GM21576 (cell line): ENCODE data around the gene FAM78A.
A peak's percentile ranks its signal among the peaks of the same experiment; 100 is the strongest.
"Not testable (repeated sequence)": the region's sequence is repeated elsewhere in the genome, so short reads cannot be mapped to it uniquely, and the experiment has no call there.

Experiments used
- ATAC-seq: cut with Tn5 transposase; IDR thresholded peaks from one replicate; pipeline ENCODE4 v1.9.1; 2021; ENCODE audit warnings: mild to moderate bottlenecking, moderate library complexity; ENCODE audit not compliant: unreplicated experiment

FAM78A gene

DNA sequence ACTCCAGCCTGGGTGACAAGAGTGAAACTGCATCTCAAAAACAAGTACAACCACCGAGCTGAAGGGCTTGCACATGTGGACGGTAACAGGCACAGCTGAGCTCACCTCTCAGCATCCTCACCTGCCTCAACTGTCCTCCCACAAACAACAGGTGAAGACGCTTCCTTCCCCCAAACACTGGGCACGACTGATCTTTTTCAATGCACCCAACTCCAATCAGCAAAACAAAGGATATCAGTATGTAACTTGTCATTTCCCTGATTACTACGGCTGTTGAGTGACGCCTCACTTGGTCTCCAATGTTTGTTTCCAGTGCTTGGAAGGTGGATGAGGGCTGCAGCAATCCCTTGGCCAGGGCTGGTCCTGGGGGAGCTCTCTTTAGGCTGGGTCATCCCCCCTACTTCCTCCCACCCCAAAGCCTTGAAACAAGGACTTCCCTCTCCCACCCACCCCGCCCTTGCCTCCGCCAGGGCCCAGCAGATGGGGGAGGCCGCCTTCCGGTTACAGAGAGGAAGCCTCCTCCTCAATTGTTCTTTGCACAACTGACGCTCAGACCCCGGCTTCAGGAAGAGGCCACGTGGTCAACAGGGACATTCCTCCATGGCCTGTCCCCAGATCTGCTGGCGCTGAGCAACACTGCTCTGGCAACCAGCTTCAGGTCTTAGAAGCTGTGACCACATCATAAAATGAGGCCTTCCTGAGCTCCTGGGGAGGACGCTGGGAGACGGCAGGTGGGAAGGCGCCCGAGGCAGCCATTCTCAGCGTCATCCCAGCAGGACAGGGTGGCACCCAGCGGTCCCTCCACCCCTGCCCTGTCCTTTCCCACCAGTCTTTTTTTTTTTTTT is 5.9 kb downstream of the FAM78A start:
- ATAC-seq, result no peak

DNA sequence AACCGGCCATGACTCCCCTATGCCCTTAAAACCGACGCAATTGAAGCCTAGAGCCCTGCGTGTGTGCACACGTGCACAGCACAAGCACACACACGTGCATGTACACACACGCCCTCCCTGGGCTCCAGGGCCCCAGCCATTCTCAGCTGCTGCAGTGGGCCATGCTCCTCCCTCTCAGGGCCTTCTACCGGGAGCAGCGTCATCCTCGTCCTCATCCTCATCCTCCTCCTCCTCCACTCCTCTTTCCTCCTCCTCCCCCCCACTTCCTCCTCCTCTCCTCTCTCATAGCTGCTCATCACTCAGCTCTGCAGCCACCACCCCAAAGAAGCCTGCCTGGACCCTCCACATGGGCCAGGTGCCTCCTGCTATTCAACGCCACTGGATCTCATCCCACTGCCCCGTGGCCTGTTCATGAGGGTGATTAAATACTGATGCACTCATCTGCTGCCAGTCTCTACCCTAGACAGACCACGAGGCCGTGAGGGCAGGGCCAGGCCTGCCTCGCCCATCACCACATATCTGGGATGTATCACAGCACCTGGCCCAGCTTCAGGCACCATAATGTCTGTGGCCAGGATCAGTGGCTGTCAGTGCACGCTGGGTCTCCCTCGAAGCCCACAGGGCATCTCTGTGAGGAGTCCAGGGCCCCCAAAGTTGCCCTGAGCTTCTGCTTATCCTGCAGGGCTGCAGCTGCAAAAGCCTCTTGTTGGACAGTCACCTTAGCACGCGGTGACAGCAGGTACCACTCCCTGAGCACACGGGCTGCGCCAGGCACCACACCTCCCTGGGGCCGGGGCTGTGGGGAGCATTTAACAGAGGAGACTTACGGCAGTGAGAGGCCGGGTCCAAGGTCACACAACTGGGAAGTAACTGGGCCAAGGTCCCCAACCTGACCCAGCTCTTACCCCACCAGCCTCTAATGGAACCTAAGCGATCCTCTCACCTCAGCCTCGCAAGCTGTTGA is 9.8 kb downstream of the FAM78A start:
- ATAC-seq, result no peak

DNA sequence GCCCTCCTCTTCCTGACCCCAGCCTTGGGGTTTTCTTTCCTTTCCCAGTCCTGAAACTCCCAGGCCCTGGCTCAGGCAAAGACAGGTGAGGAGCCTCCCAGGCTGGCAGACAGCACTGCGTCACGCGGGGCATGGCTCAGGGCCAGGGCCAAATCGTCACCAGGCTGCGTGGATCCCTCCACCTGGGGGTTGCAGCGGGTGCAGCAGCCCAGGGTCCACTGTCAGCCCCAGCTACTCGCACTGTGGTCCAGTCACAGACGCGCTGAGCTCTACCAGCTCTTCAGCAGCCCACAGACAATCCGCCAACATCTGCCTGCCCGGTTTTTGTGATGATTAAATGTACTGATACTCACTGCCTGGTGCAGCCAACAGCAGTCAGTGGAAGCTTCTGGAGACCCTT is 12.1 kb downstream of the FAM78A start:
- ATAC-seq, result no peak

GRCh38 chr9:131263701-131264100 is 12.6 kb downstream of the FAM78A start:
- no peak for ATAC-seq

GRCh38 chr9:131263033-131263343 is 13.3 kb downstream of the FAM78A start:
- not testable (repeated sequence) for ATAC-seq

DNA sequence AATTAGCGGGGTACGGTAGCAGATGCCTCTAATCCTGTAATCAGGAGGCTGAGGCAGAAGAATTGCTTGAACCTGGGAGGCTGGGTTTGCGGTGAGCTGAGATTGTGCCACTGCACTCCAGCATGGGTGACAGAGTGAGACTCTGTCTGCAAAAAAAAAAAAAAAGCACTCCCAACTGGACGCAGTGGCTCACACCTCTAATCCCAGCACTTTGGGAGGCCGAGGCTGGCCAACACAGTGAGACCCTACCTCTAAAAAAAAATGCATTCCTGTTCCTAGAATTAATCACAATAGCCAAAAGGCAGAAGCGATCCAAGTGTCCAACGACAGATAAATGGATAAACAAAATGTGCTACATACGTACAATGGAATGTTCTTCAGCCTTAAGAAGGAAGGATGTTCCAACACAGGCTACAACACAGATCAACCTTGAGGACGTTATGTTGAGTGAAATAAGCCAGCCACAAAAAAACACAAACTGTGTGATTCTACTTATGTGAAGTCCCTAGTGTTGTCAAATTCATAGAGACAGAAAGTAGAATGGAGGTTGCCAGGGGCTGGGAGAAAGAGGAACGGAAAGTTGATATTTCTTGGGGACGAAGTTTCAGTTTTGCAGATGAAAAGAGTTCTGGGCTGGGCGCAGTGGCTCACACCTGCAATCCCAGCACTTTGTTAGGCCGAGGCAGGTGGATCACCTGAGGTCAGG is 13.8 kb downstream of the FAM78A start:
- ATAC-seq, result peak; percentile 40

- no peak for ATAC-seq
Observed at GRCh38 chr9:131260751-131261452, 15.4 kb downstream of the FAM78A start.

GRCh38 chr9:131259916-131260597 is 16.3 kb downstream of the FAM78A start:
- ATAC-seq, result no peak

DNA sequence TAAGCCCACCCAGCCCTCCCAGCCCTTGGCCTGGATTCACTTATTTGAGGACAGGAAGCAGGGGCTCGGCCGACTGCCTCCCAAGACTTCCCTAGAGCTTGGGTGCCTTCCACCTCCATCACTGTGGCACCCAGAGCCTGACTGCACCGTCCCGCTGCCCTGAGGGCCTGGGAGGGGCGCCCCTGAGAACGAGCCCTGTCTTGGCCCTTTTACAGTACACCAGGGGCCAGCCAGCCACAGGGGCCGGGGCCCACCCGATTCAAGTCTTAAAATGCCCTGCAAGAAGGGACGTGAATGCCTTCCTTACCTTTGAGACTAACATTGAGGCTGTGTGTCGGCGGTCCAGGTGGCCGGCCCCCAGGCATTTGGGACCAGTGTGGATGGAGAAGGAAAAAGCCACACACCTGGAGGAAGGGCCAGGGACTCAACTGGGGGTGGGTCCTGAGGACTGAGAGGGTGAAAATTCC is 16.8 kb downstream of the FAM78A start:
- no peak for ATAC-seq

DNA sequence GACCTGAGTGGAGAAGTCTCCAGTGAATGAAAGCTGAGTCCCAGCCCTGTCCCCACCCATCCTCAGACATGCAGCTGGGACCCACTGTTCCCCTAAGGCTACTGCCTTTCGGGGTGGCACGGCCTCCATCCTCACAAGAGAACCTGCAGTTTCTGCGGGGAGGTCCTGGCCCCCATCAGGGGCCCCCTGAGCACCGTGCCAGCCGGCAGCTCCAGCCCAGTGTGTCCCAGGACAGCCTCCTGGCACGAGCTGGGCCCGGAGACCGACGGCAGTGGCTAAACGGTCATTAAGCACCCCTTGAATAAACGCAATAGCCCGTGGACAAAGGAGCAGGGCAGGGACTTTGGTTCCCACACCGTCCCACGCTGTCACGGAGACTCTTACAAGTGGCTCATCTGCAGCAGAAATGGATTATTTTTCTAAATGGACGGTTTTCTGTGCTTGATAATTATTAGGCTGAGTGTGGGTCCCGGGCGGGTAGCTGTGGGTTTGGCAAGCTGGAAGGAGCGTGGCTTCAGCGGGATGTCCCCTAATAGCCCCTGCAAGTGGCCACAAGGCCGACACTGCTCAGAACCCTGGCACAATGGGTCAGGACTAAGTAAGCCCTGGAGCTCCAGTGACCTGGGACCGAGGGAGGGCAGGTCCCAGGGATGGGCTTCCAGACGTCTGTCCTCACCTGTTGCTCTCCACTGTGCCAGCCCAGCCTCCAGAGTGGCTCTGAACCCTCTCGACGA is 17.4 kb downstream of the FAM78A start:
- no peak for ATAC-seq

DNA sequence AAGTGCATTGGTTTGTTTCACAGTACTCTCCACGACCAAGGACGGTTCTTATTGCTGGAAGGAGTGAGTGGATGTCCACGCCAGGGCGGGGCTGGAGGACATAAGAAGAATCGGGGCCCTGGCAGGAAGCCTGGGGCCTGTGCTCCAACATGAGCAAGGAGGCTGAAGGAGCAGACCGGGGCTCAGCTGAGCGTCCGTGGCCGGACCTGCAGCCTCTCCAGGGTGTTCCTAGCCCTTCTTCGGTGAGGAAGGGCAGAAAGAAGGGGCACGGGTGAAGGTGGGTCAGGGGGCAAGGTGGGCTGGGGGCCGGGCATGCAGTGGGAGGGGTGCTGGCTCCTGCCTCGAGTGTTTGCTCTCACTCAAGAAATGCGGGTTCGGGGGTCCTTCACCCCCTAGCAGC is 18.1 kb downstream of the FAM78A start:
- no peak for ATAC-seq

- ATAC-seq, result no peak
Observed at GRCh38 chr9:131257266-131258025, 18.9 kb downstream of the FAM78A start.

GRCh38 chr9:131255676-131256197 is 20.6 kb downstream of the FAM78A start:
- no peak for ATAC-seq

DNA sequence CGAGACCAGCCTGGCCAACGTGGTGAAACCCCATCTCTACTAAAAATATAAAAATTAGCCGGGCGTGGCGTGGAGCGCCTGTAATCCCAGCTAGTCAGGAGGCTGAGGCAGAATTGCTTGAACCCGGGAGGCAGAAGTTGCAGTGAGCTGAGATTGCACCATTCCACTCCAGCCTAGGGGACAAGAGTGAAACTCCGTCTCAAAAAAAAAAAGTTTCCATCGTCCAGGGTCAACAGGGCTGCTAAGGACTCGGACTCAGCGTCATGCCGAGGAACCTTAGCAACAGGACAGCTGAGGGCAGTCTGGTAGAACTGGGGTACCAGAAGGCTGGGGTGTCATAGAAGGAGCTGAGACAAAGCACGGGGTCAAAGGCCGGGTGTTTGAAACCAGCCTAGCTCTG is 21.7 kb downstream of the FAM78A start:
- no peak for ATAC-seq

DNA sequence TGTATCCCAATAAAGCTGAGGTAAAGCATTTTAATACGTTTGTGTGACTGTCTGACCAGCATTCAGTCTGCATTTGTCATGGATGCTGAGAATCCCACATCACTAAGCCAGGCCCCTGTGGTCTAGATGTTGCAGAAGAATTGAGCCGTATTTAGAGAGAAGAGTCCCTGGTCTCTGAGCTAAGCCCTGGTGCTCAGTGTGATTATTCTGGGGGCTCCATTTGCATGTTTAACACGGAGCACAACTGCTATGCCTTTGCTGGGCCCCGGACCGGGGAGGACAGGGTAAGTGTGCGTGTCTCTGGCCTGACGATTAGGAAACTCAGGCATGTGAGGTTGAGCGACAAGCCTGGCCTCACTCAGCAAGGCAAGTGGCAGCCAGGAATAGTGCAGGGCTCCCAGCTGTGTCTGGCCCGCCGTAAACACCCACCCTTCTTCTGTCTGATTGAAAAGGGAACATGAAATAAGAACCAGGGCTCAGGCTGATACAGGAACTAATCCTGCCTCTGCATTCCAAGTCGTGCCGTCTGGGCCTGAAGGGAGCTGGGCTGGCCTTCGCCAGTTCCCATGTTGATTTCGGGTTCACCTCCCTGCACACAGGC is 22.3 kb downstream of the FAM78A start:
- ATAC-seq, result no peak

- peak; percentile 2 for ATAC-seq
Observed at GRCh38 chr9:131252120-131252519, 24.2 kb downstream of the FAM78A start.

- ATAC-seq, result no peak
Observed at GRCh38 chr9:131246618-131247017, 29.7 kb downstream of the FAM78A start.

GRCh38 chr9:131244331-131244730 is 32.0 kb downstream of the FAM78A start:
- not testable (repeated sequence) for ATAC-seq
